K562 (cell line): ENCODE data around the gene CUTC. TPM values are rescaled to one million over a fixed set of nuclear protein-coding genes. Genes with fewer than 3 reads are reported as not detected.
A peak's percentile ranks its signal among the peaks of the same experiment; 100 is the strongest.

Experiments used
- ATF1 ChIP-seq, 2 experiments: fragments of 450-650 bp in 1 of 2; IDR thresholded peaks; 2 replicates each; pipeline ENCODE4 v1.6.1; 2016; ENCODE audit warnings: missing compliant biosample characterization in 1 of 2, missing genetic modification characterization in 1 of 2
- BHLHE40 ChIP-seq: IDR thresholded peaks from 2 replicates; pipeline ENCODE4 v1.6.1; 2011; ENCODE audit warnings: low read length, improper control_type of control experiment
- BMI1 ChIP-seq: fragments of 150-350 bp; IDR thresholded peaks from 2 replicates; pipeline ENCODE4 v1.6.1; 2014; ENCODE audit warnings: low read length
- BRF1 ChIP-seq: IDR thresholded peaks from 3 replicates; pipeline ENCODE4 v1.6.1; 2011; ENCODE audit warnings: borderline replicate concordance, mild to moderate bottlenecking; ENCODE audit not compliant: insufficient read length; ENCODE audit errors: extremely low read depth
- C11orf30 ChIP-seq: fragments of 450-650 bp; IDR thresholded peaks from 2 replicates; pipeline ENCODE4 v1.6.1; 2016; ENCODE audit warnings: low read depth, mild to moderate bottlenecking
- CBFA2T2 ChIP-seq: fragments of 450-650 bp; conservative IDR thresholded peaks from 2 replicates; pipeline ENCODE4 v1.6.1; 2017; ENCODE audit warnings: mild to moderate bottlenecking
- CEBPB ChIP-seq: fragments of 450-650 bp; IDR thresholded peaks from 2 replicates; pipeline ENCODE4 v1.6.1; 2016; ENCODE audit warnings: missing genetic modification characterization, missing compliant biosample characterization
- DIDO1 ChIP-seq: fragments of 450-650 bp; IDR thresholded peaks from 2 replicates; pipeline ENCODE4 v1.6.1; 2016; ENCODE audit warnings: low read depth, missing biosample characterization, missing genetic modification characterization
- E4F1 ChIP-seq: fragments of 250-450 bp; sonication (Bioruptor Pico); IDR thresholded peaks from 2 replicates; pipeline ENCODE4 v1.5.0; 2021; ENCODE audit warnings: mild to moderate bottlenecking, borderline replicate concordance
- ESRRA ChIP-seq: fragments of 450-650 bp; IDR thresholded peaks from 2 replicates; pipeline ENCODE4 v1.6.1; 2014; ENCODE audit warnings: low read depth, mild to moderate bottlenecking, moderate library complexity, borderline replicate concordance
- FOS ChIP-seq: IDR thresholded peaks from 3 replicates; pipeline ENCODE4 v1.6.1; 2011; ENCODE audit not compliant: insufficient read length; ENCODE audit errors: extremely low read depth
- FOXA3 ChIP-seq, 2 experiments: fragments of 450-650 bp in 1 of 2; sonication (generic) in 1 of 2; formaldehyde crosslinking; IDR thresholded peaks in 1 of 2; conservative IDR thresholded peaks in 1 of 2; 2 replicates each; pipeline versions ENCODE4 v1.4.0 to v1.8.0; 2020 to 2022; ENCODE audit warnings: mild to moderate bottlenecking in 2 of 2, missing genetic modification reagents in 1 of 2
- MTA3 ChIP-seq: fragments of 450-650 bp; formaldehyde crosslinking; IDR thresholded peaks from 2 replicates; pipeline ENCODE4 v1.6.1; 2017; ENCODE audit warnings: mild to moderate bottlenecking, borderline replicate concordance
- MTF1 ChIP-seq: fragments of 250-450 bp; sonication (Bioruptor Pico); IDR thresholded peaks from 2 replicates; pipeline ENCODE4 v1.9.0; 2021; ENCODE audit warnings: moderate library complexity, mild to moderate bottlenecking, inconsistent platforms, borderline replicate concordance
- PHF8 ChIP-seq: fragments of 200-600 bp; sonication (generic); IDR thresholded peaks from 2 replicates; pipeline ENCODE4 v1.6.1; 2012; ENCODE audit warnings: mixed run types, mild to moderate bottlenecking, inconsistent platforms, low read length, moderate library complexity, borderline replicate concordance
- SLC30A9 ChIP-seq: fragments of 250-450 bp; sonication (Bioruptor Pico); IDR thresholded peaks from 2 replicates; pipeline ENCODE4 v1.8.0; 2022; ENCODE audit warnings: mild to moderate bottlenecking, moderate library complexity
- SMARCE1 ChIP-seq: fragments of 450-650 bp; IDR thresholded peaks from 2 replicates; pipeline ENCODE4 v1.7.1; 2016; ENCODE audit warnings: mild to moderate bottlenecking
- SREBF1 ChIP-seq: fragments of 150-350 bp; IDR thresholded peaks from 2 replicates; pipeline ENCODE4 v1.6.1; 2014; ENCODE audit warnings: antibody characterized with exemption, low read depth, low read length, borderline replicate concordance
- SRSF7 ChIP-seq: fragments of 200-400 bp; formaldehyde crosslinking; optimal IDR thresholded peaks from 2 replicates; pipeline ENCODE3; 2017; ENCODE audit warnings: mild to moderate bottlenecking, low read depth, low read length
- TAF7 ChIP-seq: fragments of 450-650 bp; IDR thresholded peaks from 2 replicates; pipeline ENCODE4 v1.6.1; 2016; ENCODE audit warnings: missing genetic modification characterization, missing compliant biosample characterization
- ZBTB1 ChIP-seq: sonication (generic); formaldehyde crosslinking; IDR thresholded peaks from 2 replicates; pipeline ENCODE4 v1.8.1; 2023; ENCODE audit warnings: missing genetic modification reagents, low read depth, mild to moderate bottlenecking, borderline replicate concordance
- polyA plus RNA-seq, 8 experiments: library from polyadenylated mRNA; depleted of rRNA in 4 of 8; stranded (reverse) in 5 of 8; unstranded in 3 of 8; fragments of >200 nt; fragmentation: Nextera tagmentation in 2 of 8; fragmentation: Illumina TruSeq in 1 of 8; extraction: Ambion mirVana in 2 of 8; extraction: Trizol in 1 of 8; gene quantifications; 2 replicates each; pipeline versions ENCODE4 v1.2.1 to v1.2.3, GENCODE V29; 2011 to 2014; ENCODE audit warnings: inconsistent platforms in 1 of 8, missing spikeins in 1 of 8
- total RNA-seq, 7 experiments: library from RNA; depleted of rRNA in 6 of 7; stranded (reverse); fragments of >200 nt in 6 of 7; fragmentation: Illumina TruSeq in 2 of 7; extraction: Trizol in 2 of 7; gene quantifications; 2 replicates each; pipeline versions ENCODE4 v1.2.1 to v1.2.3, GENCODE V29; 2011 to 2021; ENCODE audit warnings: low replicate concordance in 1 of 7

CUTC gene
- total and polyA plus RNA-seq, 9 of the 15 experiments (the other 6 are each of a cell fraction or from before 2014, with no cell fraction given) = 18.6 to 69.3 (median 32.3) TPM

DNA sequence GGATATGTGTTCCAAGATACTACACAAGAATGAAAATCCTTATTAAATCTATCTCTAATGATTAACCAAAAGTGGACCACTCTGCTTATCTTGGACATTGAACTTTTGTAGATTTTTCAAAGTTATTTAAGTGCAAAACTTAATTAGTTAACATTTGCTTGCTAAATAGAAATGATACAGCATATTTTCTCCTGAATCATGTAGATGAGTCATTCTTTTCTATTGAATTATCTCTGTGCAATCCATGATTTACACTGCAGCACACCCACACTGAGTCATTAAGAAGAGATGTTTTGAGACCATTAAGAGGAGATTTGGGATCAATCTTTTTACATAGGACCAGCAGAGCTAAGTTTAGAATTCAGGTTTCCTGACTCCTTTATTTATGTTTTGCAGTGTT is 43.8 kb downstream of the CUTC start (continued):
- TF ChIP-seq SLC30A9 (CRISPR knock-in tag) (no peak), BRF1 (no peak), DIDO1 (tag) (no peak), CBFA2T2 (0 out of 2 replicates have a peak, but pooled peaks have one; percentile 5), TAF7 (tag) (no peak), BMI1 (no peak), SRSF7 (no peak), BHLHE40 (no peak), C11orf30 (peak; percentile 95), SREBF1 (no peak), ZBTB1 (CRISPR knock-in tag) (no peak), FOXA3 (CRISPR knock-in tag; conservative IDR thresholded peaks at IDR 0.05 in 1 of 2, IDR thresholded peaks at IDR 0.05 in 1 of 2) (no peak), MTF1 (CRISPR knock-in tag) (no peak), FOS (peak; percentile 43), PHF8 (no peak), MTA3 (no peak), SMARCE1 (peak; percentile 86), CEBPB (peak; percentile 50; the same call in 1 of the 2 replicates), ESRRA (no peak), ATF1 (CRISPR knock-in tag; IDR thresholded peaks at IDR 0.05) (no peak), ATF1 (tag; IDR thresholded peaks at IDR 0.05) (no peak), E4F1 (CRISPR knock-in tag) (no peak)
